Mammary microvascular endothelial cell (primary cell): ENCODE data around the gene SLC10A2. TPM values are rescaled to one million over a fixed set of nuclear protein-coding genes. Genes with fewer than 3 reads are reported as not detected.

ENCODE experiments used
- total RNA-seq: library from RNA; depleted of rRNA; stranded (reverse); fragments of >200 nt; gene quantifications from 2 replicates; pipeline ENCODE4 v1.2.3, GENCODE V29; 2015

Gene SLC10A2, protein sequence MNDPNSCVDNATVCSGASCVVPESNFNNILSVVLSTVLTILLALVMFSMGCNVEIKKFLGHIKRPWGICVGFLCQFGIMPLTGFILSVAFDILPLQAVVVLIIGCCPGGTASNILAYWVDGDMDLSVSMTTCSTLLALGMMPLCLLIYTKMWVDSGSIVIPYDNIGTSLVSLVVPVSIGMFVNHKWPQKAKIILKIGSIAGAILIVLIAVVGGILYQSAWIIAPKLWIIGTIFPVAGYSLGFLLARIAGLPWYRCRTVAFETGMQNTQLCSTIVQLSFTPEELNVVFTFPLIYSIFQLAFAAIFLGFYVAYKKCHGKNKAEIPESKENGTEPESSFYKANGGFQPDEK
- not detected in 2 replicates for total RNA-seq

DNA sequence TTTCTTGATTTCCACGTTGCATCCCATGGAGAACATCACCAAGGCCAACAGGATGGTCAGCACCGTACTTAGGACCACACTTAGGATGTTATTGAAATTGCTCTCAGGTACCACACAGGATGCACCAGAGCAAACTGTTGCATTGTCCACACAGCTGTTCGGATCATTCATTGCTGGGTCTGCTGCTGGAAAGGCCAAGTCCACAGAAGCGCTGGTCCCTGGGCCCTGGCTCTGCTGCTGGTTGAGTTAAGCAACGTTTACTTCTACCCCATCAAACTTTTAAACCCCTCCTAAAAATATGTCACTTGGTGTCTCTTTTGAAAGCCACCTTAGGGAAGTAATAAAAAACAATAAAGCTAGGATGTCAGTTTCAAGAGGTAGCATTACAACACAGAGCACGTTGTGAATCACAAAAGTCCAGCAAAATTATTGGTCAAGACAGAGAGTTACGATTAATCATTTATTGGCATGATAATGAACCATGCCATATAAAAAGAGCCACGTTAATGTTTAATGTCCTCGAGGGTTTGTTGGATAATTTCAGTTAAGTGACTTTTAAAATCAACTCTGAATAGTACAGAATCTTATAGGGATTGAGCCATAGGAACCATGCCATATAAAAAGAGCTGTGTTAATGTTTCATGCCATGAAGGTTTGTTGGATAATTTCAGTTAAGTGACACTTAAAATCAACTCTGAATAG lies at the start of gene SLC10A2:
Gene SLC10A2, minus strand, starts transcription at position 339 of the 702 bp plus-strand sequence. Its CDS starts 168 bp downstream, at position 171.

Other genes starting within 250 kb of the SLC10A2 start
- gene ERCC5, start 220.4 kb downstream of the SLC10A2 start, total RNA-seq, result 29.6 and 34.3 TPM in 2 replicates